ENCODE measurements around the gene MYOF.
"Not testable (repeated sequence)": the region's sequence is repeated elsewhere in the genome, so short reads cannot be mapped to it uniquely, and the experiment has no call there.

Gene MYOF

DNA sequence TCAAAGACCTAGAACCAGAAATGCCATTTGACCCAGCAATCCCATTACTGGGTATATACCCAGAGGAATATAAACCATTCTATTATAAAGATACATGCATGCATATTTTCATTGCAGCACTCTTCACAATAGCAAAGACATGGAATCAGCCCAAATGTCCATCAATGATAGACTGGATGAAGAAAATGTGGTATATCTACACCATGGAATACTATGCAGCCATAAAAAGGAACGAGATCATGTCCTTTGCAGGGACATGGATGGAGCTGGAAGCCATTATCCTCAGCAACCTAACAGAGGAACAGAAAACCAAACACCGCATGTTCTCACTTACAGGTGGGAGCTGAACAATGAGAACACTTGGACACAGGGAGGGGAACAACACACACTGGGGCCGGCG lies 123.7 kb downstream of the MYOF start:
- in situ Hi-C loops (cut with MboI; ENCODE audit: low sequenced_read_pairs), result loop anchor here (25.0 kb wide), 1 partner anchor 329 kb away; no protein-coding TSS in a partner anchor

DNA sequence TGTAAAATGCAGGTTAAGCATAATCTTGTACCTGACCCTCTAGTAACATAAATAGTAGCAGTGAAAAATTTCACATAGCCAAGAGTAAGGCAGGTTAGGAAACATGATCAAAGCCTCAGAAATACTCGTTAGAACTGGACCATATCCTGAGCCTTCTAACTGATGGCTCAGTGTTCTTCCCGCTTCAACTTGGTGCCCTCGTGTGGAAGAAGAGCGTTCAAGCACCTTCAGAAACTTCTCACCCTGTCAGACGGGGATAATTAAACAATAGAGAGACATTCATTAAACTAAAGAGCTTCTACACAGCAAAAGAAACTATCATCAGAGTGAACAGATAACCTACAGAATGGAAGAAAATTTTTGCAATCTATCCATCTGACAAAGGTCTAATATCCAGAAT lies 124.5 kb downstream of the MYOF start:
- in situ Hi-C loops (cut with MboI; ENCODE audit: low sequenced_read_pairs), result loop anchor here (25.0 kb wide), 1 partner anchor 330 kb away; no protein-coding TSS in a partner anchor

- in situ Hi-C loops (cut with MboI; ENCODE audit: low sequenced_read_pairs), result loop anchor here (25.0 kb wide), 1 partner anchor 331 kb away; no protein-coding TSS in a partner anchor
Measured at GRCh38 chr10:93356516-93356915, 125.6 kb downstream of the MYOF start.

- in situ Hi-C loops (cut with MboI; ENCODE audit: low sequenced_read_pairs), result loop anchor here (25.0 kb wide), 1 partner anchor 334 kb away; no protein-coding TSS in a partner anchor
Measured at GRCh38 chr10:93352638-93353383, 129.3 kb downstream of the MYOF start.

GRCh38 chr10:93346694-93347093 lies 135.4 kb downstream of the MYOF start:
- in situ Hi-C loops (cut with MboI; ENCODE audit: low sequenced_read_pairs), result no loop called here

GRCh38 chr10:93346108-93346507 lies 136.0 kb downstream of the MYOF start:
- in situ Hi-C loops (cut with MboI; ENCODE audit: low sequenced_read_pairs), result no loop called here

DNA sequence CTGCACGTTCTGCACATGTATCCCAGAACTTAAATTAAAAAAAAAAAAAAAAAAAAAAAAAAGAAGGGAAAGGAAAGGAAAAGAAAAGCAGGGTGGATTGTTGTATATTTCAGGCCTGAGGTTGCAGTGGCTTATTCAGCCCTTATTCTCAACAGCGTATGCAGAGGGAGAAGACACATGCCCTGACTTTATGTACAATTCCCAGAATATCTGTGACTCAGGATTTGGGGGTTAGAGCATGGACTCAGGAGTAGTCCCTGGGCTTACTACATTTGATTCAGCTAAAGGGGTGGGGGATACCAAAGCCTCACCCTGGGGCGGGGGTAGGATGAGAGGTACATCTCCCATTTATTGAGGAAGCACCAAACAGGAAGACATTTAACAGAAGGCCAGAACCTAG lies 137.4 kb downstream of the MYOF start:
- in situ Hi-C loops (cut with MboI; ENCODE audit: low sequenced_read_pairs), result no loop called here

- in situ Hi-C loops (cut with MboI; ENCODE audit: low sequenced_read_pairs), result no loop called here
Measured at GRCh38 chr10:93342921-93343320, 139.2 kb downstream of the MYOF start.

- in situ Hi-C loops (cut with MboI; ENCODE audit: low sequenced_read_pairs), result no loop called here
Measured at GRCh38 chr10:93342366-93342765, 139.8 kb downstream of the MYOF start.

GRCh38 chr10:93337309-93337721 lies 144.8 kb downstream of the MYOF start:
- in situ Hi-C loops (cut with MboI; ENCODE audit: low sequenced_read_pairs), result no loop called here

DNA sequence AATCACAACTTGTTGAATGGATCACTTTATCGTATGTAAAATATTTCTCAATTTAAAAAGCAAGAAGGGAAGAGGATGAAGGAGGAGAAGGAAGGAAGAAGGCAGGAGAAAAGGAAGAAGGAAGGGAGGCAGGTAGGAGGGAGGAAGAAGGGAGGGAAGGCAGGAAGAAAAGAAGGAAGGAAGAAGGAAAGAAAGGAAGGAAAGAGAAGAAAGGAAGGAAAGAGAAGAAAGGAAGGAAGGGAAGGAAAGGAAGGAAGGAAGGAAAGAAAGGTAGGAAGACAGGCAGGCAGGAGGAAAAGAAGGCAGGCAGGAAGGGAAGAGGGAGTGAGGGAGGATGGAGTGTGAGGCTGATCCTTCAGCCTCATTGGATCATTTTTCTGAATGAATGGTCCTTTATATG lies 145.5 kb downstream of the MYOF start:
- in situ Hi-C loops (cut with MboI; ENCODE audit: low sequenced_read_pairs), result no loop called here

GRCh38 chr10:93336110-93336509 lies 146.0 kb downstream of the MYOF start:
- in situ Hi-C loops (cut with MboI; ENCODE audit: low sequenced_read_pairs), result no loop called here

GRCh38 chr10:93334901-93335327 lies 147.2 kb downstream of the MYOF start:
- in situ Hi-C loops (cut with MboI; ENCODE audit: low sequenced_read_pairs), result no loop called here

- in situ Hi-C loops (cut with MboI; ENCODE audit: low sequenced_read_pairs), result no loop called here
Measured at GRCh38 chr10:93334181-93334580, 148.0 kb downstream of the MYOF start.

DNA sequence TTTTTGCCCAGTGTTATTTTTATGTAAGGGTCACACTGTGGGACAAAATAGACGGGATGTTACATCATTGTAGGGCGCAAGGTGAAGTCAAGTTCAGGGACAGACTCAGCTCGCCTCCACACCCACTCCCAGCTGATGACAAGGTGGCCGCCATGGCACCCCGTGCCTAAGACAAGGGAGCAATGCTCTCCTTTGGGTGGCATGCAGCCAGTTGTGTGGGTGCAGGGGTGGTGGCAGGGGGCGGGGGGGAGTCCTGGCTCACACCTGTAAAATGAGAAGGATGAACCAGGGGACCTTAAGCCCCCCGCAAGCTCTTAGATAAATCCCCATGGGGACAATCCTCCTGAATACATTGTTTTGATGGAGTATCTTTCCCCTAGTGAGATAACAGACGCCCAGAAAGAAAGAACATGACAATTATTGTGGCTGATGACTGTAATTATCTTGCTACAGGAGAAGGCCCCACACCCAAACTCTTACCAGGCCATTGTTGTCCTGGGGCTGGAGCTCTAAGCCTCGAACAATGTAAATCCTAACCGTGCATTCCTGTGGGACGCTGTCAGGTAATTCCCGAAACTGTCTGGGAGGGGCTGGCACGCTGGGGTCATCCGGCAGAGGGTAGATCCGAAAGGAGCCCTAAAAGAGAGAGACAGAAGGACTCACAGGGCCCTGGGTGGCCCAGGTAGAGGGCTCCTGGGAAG lies 148.7 kb downstream of the MYOF start:
- in situ Hi-C loops (cut with MboI; ENCODE audit: low sequenced_read_pairs), result no loop called here

- in situ Hi-C loops (cut with MboI; ENCODE audit: low sequenced_read_pairs), result no loop called here
Measured at GRCh38 chr10:93330824-93331223, 151.3 kb downstream of the MYOF start.

- in situ Hi-C loops (cut with MboI; ENCODE audit: low sequenced_read_pairs), result no loop called here
Measured at GRCh38 chr10:93319896-93320295, 162.2 kb downstream of the MYOF start.

DNA sequence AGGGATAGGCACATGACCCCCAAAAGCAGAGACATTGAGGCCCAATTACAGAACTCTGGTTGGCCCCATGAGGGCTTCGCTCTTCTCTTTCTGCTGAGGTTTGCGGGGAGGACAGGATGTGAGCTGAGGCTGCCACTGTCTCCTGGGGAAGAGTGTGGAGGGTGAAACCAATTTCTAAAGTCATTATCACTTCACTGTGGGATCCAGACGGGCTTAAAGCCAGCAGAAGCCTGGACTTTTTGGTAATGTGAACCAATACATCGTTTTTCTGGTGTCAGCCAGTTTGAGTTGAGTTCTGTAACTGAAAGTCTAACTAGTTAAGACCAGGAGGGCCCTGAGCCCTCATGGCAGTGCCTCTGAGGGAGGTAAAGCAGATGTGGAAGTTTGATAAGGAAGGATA lies 163.0 kb downstream of the MYOF start:
- in situ Hi-C loops (cut with MboI; ENCODE audit: low sequenced_read_pairs), result no loop called here

- in situ Hi-C loops (cut with MboI; ENCODE audit: low sequenced_read_pairs), result no loop called here
Measured at GRCh38 chr10:93315246-93315645, 166.9 kb downstream of the MYOF start.

- in situ Hi-C loops (cut with MboI; ENCODE audit: low sequenced_read_pairs), result not testable (repeated sequence)
Measured at GRCh38 chr10:93314656-93315055, 167.5 kb downstream of the MYOF start.

DNA sequence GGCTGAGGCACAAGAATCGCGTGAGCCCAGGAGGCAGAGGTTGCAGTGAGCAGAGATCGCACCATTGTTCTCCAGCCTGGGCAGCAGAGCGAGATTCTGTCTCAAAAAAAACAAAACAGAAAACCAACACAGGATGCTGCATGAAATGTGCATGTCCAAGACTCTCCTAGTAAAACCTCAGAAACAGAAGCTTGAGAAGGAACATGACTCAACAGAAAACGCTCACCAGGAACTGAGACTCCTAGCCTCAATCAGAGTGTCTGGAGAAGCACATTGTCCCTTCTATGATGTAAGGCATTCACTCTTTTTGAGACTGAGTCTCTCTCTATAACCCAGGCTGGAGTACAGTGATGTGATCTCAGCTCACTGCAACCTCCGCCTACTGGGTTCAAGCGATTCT lies 168.3 kb downstream of the MYOF start:
- in situ Hi-C loops (cut with MboI; ENCODE audit: low sequenced_read_pairs), result no loop called here

DNA sequence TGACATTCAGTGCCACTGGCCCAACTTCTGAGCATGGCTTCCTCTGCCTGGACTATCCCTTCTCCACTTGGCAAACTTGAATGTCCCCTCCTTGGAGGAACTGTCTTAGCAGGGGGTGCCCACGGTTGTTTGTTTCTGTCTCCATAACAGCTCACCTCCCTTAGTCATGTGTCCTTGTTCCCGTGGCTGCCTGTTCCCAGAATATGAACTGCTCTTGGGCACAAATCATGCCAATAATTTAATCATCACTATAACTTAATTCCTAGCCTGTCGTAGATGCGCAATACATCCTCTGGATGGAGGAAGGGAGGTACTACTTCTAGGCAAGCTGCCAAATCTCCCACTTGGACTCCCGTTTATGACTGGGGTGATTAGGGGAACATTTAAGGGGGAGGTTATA lies 173.1 kb downstream of the MYOF start:
- in situ Hi-C loops (cut with MboI; ENCODE audit: low sequenced_read_pairs), result no loop called here
